ENCODE results near the gene TPM1. TPM values are rescaled to one million over a fixed set of nuclear protein-coding genes. Genes with fewer than 3 reads are reported as not detected.

The TPM1 gene
- total RNA-seq, 2 donors from 2014 or later: 927 to 1,440 TPM

- no peak for TF ChIP-seq CTCF (IDR thresholded peaks at IDR 0.05)
- Histone ChIP-seq H3K27ac (no peak overlapping the region), H3K36me3 (peaks cover 87% of the 10 kb centered on the region), H3K4me1 (ENCODE audit: control insufficient read depth in 1 of 2, low read depth in 2 of 2) (peaks cover 0 to 26% of the 10 kb centered on the region in 2 donors), H3K9me3 (no peaks in the 10 kb centered on the region), H3K4me3 (no peak overlapping the region), H3K27me3 (replicated peaks; ENCODE audit: insufficient read depth) (no peaks in the 10 kb centered on the region)
- ATAC-seq (ENCODE audit: insufficient number of reproducible peaks, low FRiP score, low read depth): no peak
- no peak for DNase-seq (ENCODE audit: low spot score)
Observed at GRCh38 chr15:63060699-63061098, 18.2 kb downstream of the TPM1 start.

- Histone ChIP-seq H3K4me1 (ENCODE audit: control insufficient read depth in 1 of 2, low read depth in 2 of 2) (peaks cover 0 to 19% of the 10 kb centered on the region in 2 donors), H3K36me3 (peaks cover 90% of the 10 kb centered on the region), H3K4me3 (no peak overlapping the region), H3K27me3 (replicated peaks; ENCODE audit: insufficient read depth) (no peaks in the 10 kb centered on the region), H3K27ac (peak overlapping the region in 1 of 2 donors; percentile 13), H3K9me3 (no peaks in the 10 kb centered on the region)
- no peak for TF ChIP-seq CTCF (IDR thresholded peaks at IDR 0.05)
- ATAC-seq (ENCODE audit: insufficient number of reproducible peaks, low FRiP score, low read depth) (no peak), DNase-seq (ENCODE audit: low spot score) (no peak)
Observed at GRCh38 chr15:63061975-63062374, 19.4 kb downstream of the TPM1 start.

GRCh38 chr15:63063164-63063756, 20.7 kb downstream of the TPM1 start:
- ATAC-seq (ENCODE audit: insufficient number of reproducible peaks, low FRiP score, low read depth): no peak
- H3K4me3 ChIP-seq: no peak overlapping the region
- peaks cover 0 to 23% of the 10 kb centered on the region in 2 donors for H3K4me1 ChIP-seq (ENCODE audit: control insufficient read depth in 1 of 2, low read depth in 2 of 2)
- no peak for TF ChIP-seq CTCF (IDR thresholded peaks at IDR 0.05)
- peaks cover 86% of the 10 kb centered on the region for H3K36me3 ChIP-seq
- DNase-seq (ENCODE audit: low spot score): no peak
- H3K9me3 ChIP-seq: no peaks in the 10 kb centered on the region
- no peaks in the 10 kb centered on the region for H3K27me3 ChIP-seq (replicated peaks; ENCODE audit: insufficient read depth)
- H3K27ac ChIP-seq: no peak overlapping the region

GRCh38 chr15:63063877-63064409, 21.4 kb downstream of the TPM1 start:
- ATAC-seq (ENCODE audit: insufficient number of reproducible peaks, low FRiP score, low read depth) (no peak), DNase-seq (ENCODE audit: low spot score) (no peak)
- no peak for TF ChIP-seq CTCF (IDR thresholded peaks at IDR 0.05)
- Histone ChIP-seq H3K36me3 (peaks cover 84% of the 10 kb centered on the region), H3K9me3 (no peaks in the 10 kb centered on the region), H3K27ac (no peak overlapping the region), H3K4me1 (ENCODE audit: control insufficient read depth in 1 of 2, low read depth in 2 of 2) (peaks cover 0 to 21% of the 10 kb centered on the region in 2 donors), H3K4me3 (no peak overlapping the region), H3K27me3 (replicated peaks; ENCODE audit: insufficient read depth) (no peaks in the 10 kb centered on the region)

GRCh38 chr15:63065262-63066221, 23.0 kb downstream of the TPM1 start:
- ATAC-seq (ENCODE audit: insufficient number of reproducible peaks, low FRiP score, low read depth) (no peak), DNase-seq (ENCODE audit: low spot score) (no peak)
- H3K27ac ChIP-seq: peak overlapping the region in 1 of 2 donors; percentile 41
- no peaks in the 10 kb centered on the region for H3K27me3 ChIP-seq (replicated peaks; ENCODE audit: insufficient read depth)
- TF ChIP-seq CTCF (IDR thresholded peaks at IDR 0.05): no peak
- peaks cover 81% of the 10 kb centered on the region for H3K36me3 ChIP-seq
- peaks cover 0 to 25% of the 10 kb centered on the region in 2 donors for H3K4me1 ChIP-seq (ENCODE audit: control insufficient read depth in 1 of 2, low read depth in 2 of 2)
- H3K4me3 ChIP-seq: no peak overlapping the region
- no peaks in the 10 kb centered on the region for H3K9me3 ChIP-seq

All from thoracic aorta (tissue), 2 donors.